GM12878 (cell line): ENCODE data around the gene IL17RB. TPM values are rescaled to one million over a fixed set of nuclear protein-coding genes. Genes with fewer than 3 reads are reported as not detected.

Experiments
- ATAC-seq: fragments of 200-7000 bp; cut with Tn5 transposase; 3 replicates; pipeline ENCODE4 v1.9.1; 2020; ENCODE audit warnings: mild to moderate bottlenecking, moderate library complexity
- BruUV-seq: library from RNA; stranded (reverse); fragments of 400-500 nt; replicated peaks from 2 replicates; lab custom pipeline; 2021; lab: Mats Ljungman, UMichigan
- CTCF ChIA-PET: fragments of 300-600 bp; sonication (Branson Sonifier 250); formaldehyde crosslinking; extraction: SDS; loops from one replicate; lab custom pipeline; 2021; ENCODE audit warnings: inconsistent platforms; lab: Yijun Ruan, JAX
- POLR2A ChIA-PET: fragments of 350-600 bp; formaldehyde crosslinking; extraction: SDS; loops from one replicate; lab custom pipeline; 2021; ENCODE audit warnings: inconsistent platforms; lab: Charles Lee
- RAD21 ChIA-PET: fragments of 300-600 bp; sonication (Branson Sonifier 250); formaldehyde crosslinking; loops from one replicate; lab custom pipeline; 2023; ENCODE audit warnings: antibody characterized with exemption; ENCODE audit not compliant: unreplicated experiment; lab: Charles Lee
- SMC1A ChIA-PET: fragments of 300-600 bp; sonication (Branson Sonifier 250); formaldehyde crosslinking; loops from one replicate; lab custom pipeline; 2023; ENCODE audit not compliant: unreplicated experiment, uncharacterized antibody; lab: Charles Lee
- DNase-seq: peaks from one replicate; pipeline ENCODE4 v3.0.0-alpha.2; 2011; ENCODE audit warnings: low read depth, low spot score
- FAIRE-seq: peaks from 3 replicates; lab custom pipeline; 2011; peaks lifted over from hg19 to GRCh38; lab: Jason Lieb, UNC
- H2AFZ ChIP-seq: 2 replicates; pipeline ENCODE4 v1.6.0; 2011; ENCODE audit warnings: low read depth, low read length, control low read depth; ENCODE audit not compliant: control insufficient read depth
- H3K27ac ChIP-seq: 2 replicates; pipeline ENCODE4 v1.5.1; 2011; ENCODE audit warnings: control low read depth; ENCODE audit not compliant: control insufficient read depth, insufficient read depth
- H3K27me3 ChIP-seq, 2 experiments: replicated peaks in 1 of 2; 2 replicates each; pipeline versions ENCODE4 v1.6.0 to v1.6.1; 2011; ENCODE audit warnings: low read length in 1 of 2; ENCODE audit not compliant: control insufficient read depth in 2 of 2, insufficient read depth in 2 of 2
- H3K36me3 ChIP-seq, 2 experiments: 2 replicates each; pipeline ENCODE4 v1.5.1; 2011; ENCODE audit warnings: low read length in 1 of 2; ENCODE audit not compliant: control insufficient read depth in 2 of 2, insufficient read depth in 2 of 2
- H3K4me1 ChIP-seq: 2 replicates; pipeline ENCODE4 v1.6.1; 2011; ENCODE audit warnings: mild to moderate bottlenecking, low read length, moderate library complexity, mixed read lengths; ENCODE audit not compliant: control insufficient read depth, insufficient read depth
- H3K4me2 ChIP-seq: 2 replicates; pipeline ENCODE4 v1.6.0; 2011; ENCODE audit warnings: control low read depth; ENCODE audit not compliant: control insufficient read depth, insufficient read depth
- H3K4me3 ChIP-seq: fragments of 200-600 bp; sonication (generic); 2 replicates; pipeline ENCODE4 v1.5.1; 2016
- H3K79me2 ChIP-seq: 2 replicates; pipeline ENCODE4 v1.6.0; 2011; ENCODE audit warnings: low read length; ENCODE audit not compliant: control insufficient read depth, insufficient read depth
- H3K9ac ChIP-seq: 2 replicates; pipeline ENCODE4 v1.8.0; 2011; ENCODE audit warnings: low read length, control low read depth, mixed read lengths; ENCODE audit not compliant: control insufficient read depth, insufficient read depth
- H3K9me3 ChIP-seq: replicated peaks from 3 replicates; pipeline ENCODE4 v1.5.1; 2011; ENCODE audit warnings: mild to moderate bottlenecking, low read length; ENCODE audit not compliant: control insufficient read depth, insufficient read depth
- H4K20me1 ChIP-seq: 2 replicates; pipeline ENCODE4 v1.6.0; 2011; ENCODE audit not compliant: control insufficient read depth, insufficient read depth
- BMI1 ChIP-seq: fragments of 450-650 bp; IDR thresholded peaks from 2 replicates; pipeline ENCODE4 v1.6.1; 2016; ENCODE audit warnings: mild to moderate bottlenecking, moderate library complexity, borderline replicate concordance
- ELK1 ChIP-seq: IDR thresholded peaks from 2 replicates; pipeline ENCODE4 v1.6.1; 2012; ENCODE audit warnings: low read depth, low read length, improper control_type of control experiment
- FOXM1 ChIP-seq: IDR thresholded peaks from 2 replicates; pipeline ENCODE4 v1.6.1; 2012; ENCODE audit warnings: low read depth, mild to moderate bottlenecking, inconsistent platforms, low read length, moderate library complexity
- IRF4 ChIP-seq: IDR thresholded peaks from 2 replicates; pipeline ENCODE4 v1.6.1; 2011; ENCODE audit warnings: low read depth, low read length
- MEF2B ChIP-seq: fragments of 450-650 bp; IDR thresholded peaks from 2 replicates; pipeline ENCODE4 v1.6.1; 2018; ENCODE audit warnings: mild to moderate bottlenecking, moderate library complexity; ENCODE audit not compliant: partially characterized antibody, poor library complexity, severe bottlenecking
- MXI1 ChIP-seq: fragments of 150-350 bp; IDR thresholded peaks from 2 replicates; pipeline ENCODE4 v1.6.1; 2011; ENCODE audit warnings: low read depth, mild to moderate bottlenecking, inconsistent platforms, low read length, improper control_type of control experiment
- NBN ChIP-seq: fragments of 450-650 bp; IDR thresholded peaks from 2 replicates; pipeline ENCODE4 v1.6.1; 2016
- POLR2A ChIP-seq: IDR thresholded peaks from 2 replicates; pipeline ENCODE4 v1.6.1; 2011; ENCODE audit warnings: low read depth, mild to moderate bottlenecking, low read length
- RB1 ChIP-seq: fragments of 450-650 bp; formaldehyde crosslinking; IDR thresholded peaks from 2 replicates; pipeline ENCODE4 v1.6.1; 2017; ENCODE audit warnings: mild to moderate bottlenecking, borderline replicate concordance
- SMAD5 ChIP-seq: IDR thresholded peaks from 2 replicates; pipeline ENCODE4 v1.6.1; 2016; ENCODE audit warnings: antibody characterized with exemption, low read depth
- TCF3 ChIP-seq: IDR thresholded peaks from 2 replicates; pipeline ENCODE4 v1.6.1; 2012; ENCODE audit warnings: low read depth, mild to moderate bottlenecking, low read length, borderline replicate concordance; ENCODE audit not compliant: insufficient read depth
- ZBTB4 ChIP-seq: fragments of 450-650 bp; formaldehyde crosslinking; IDR thresholded peaks from 2 replicates; pipeline ENCODE4 v1.4.0; 2022; ENCODE audit warnings: mild to moderate bottlenecking, moderate library complexity
- ZBTB40 ChIP-seq: fragments of 450-650 bp; IDR thresholded peaks from 2 replicates; pipeline ENCODE4 v1.6.1; 2016; ENCODE audit warnings: mild to moderate bottlenecking, moderate library complexity, borderline replicate concordance
- WGBS: methylation state at CpG from one replicate; pipeline ENCODE4 v1.1.6; 2016; ENCODE audit warnings: low lambda C conversion rate; ENCODE audit not compliant: insufficient replicate concordance, insufficient coverage; ENCODE audit errors: missing lambda C conversion rate; 5-methylcytosine and 5-hydroxymethylcytosine counted together
- in situ Hi-C: fragments of 300-500 bp; cut with MboI; formaldehyde crosslinking; loops from 9 replicates; pipeline ENCODE4 v1.14.3; 2018; ENCODE audit warnings: mixed read lengths
- intact Hi-C: fragments of 100-400 bp; cut with micrococcal nuclease; formaldehyde crosslinking; loops from one replicate; pipeline ENCODE4 v1.14.2; 2022; ENCODE audit not compliant: unreplicated experiment
- polyA plus RNA-seq, 11 experiments: library from polyadenylated mRNA; depleted of rRNA in 4 of 11; unstranded in 6 of 11; stranded (reverse) in 5 of 11; fragments of >200 nt; fragmentation: Nextera tagmentation in 4 of 11; fragmentation: Illumina TruSeq in 1 of 11; extraction: Ambion mirVana in 4 of 11; extraction: Trizol in 1 of 11; gene quantifications; 1 replicate in 1 of 11; 2 replicates in 10 of 11; pipeline versions ENCODE4 v1.2.1 to v1.2.3, GENCODE V29; 2011 to 2016; ENCODE audit warnings: inconsistent platforms in 2 of 11, missing spikeins in 2 of 11, low read depth in 1 of 11
- total RNA-seq, 4 experiments: library from RNA; depleted of rRNA in 3 of 4; stranded (reverse); fragments of >200 nt in 3 of 4; fragmentation: Illumina TruSeq in 1 of 4; extraction: Trizol in 1 of 4; gene quantifications; 2 replicates each; pipeline versions ENCODE4 v1.2.1 to v1.2.3, GENCODE V29; 2013 to 2021

The IL17RB gene
- total and polyA plus RNA-seq, 10 of the 15 experiments (the other 5 are each of a cell fraction or from before 2014, with no cell fraction given) = 1.9 to 17.2 (median 2.9) TPM

- peak within 1 kb of the TSS; percentile 97 for H3K9ac ChIP-seq
- intact Hi-C loops = no loop called here
- ChIA-PET SMC1A (interaction anchor here (0.6 to 4.1 kb wide), 11 partner anchors 9 to 545 kb away, joined by 3 to 26 read pairs (median 4); partner anchors contain the start of genes ACTR8, CHDH, DCP1A and IL17RB), POLR2A (interaction anchor here (0.5 to 3.1 kb wide), 9 partner anchors 9 to 640 kb away, joined by 3 to 26 read pairs (median 5); partner anchors contain the start of genes ACTR8, CHDH and IL17RB), CTCF (interaction anchor here (0.5 to 3.6 kb wide), 4 partner anchors 9 to 46 kb away, joined by 3 to 17 read pairs (median 4); no protein-coding TSS in a partner anchor), RAD21 (interaction anchor here (1.0 to 2.0 kb wide), 7 partner anchors 8 to 158 kb away, joined by 3 to 11 read pairs (median 6); partner anchors contain the start of gene ACTR8)
- peak within 1 kb of the TSS; percentile 89 for H3K4me3 ChIP-seq
- H3K4me2 ChIP-seq = peak within 1 kb of the TSS; percentile 85
- FAIRE-seq (peak; percentile 91), ATAC-seq (peak; percentile 96), DNase-seq (peak; percentile 96)
- H2AFZ ChIP-seq = peak within 1 kb of the TSS; percentile 98
- no TSS peak for BruUV-seq
- H3K36me3 ChIP-seq = peaks cover 0 to 4% of the 10 kb centered on the region in 2 experiments; a peak in 1 of 4 replicates
- peak within 1 kb of the TSS; percentile 95 for H3K27ac ChIP-seq
- WGBS = 1% methylated on average over 71 of the region's 73 CpGs
- no peaks in the 10 kb centered on the region for H3K9me3 ChIP-seq
- H3K4me1 ChIP-seq = peaks cover 22% of the 10 kb centered on the region
- in situ Hi-C loops = no loop called here
- H3K27me3 ChIP-seq = no peaks in the 10 kb centered on the region
- no peaks in the 10 kb centered on the region for H4K20me1 ChIP-seq
- peaks cover 44% of the 10 kb centered on the region for H3K79me2 ChIP-seq
- TF ChIP-seq ZBTB4 (CRISPR knock-in tag) (no peak), ZBTB40 (peak; percentile 97), IRF4 (no peak), TCF3 (no peak), BMI1 (no peak), SMAD5 (no peak; the same call in 1 of the 2 replicates), MXI1 (peak; percentile 84), POLR2A (peak; percentile 94), RB1 (0 out of 2 replicates have a peak, but pooled peaks have one; percentile 46), NBN (peak; percentile 97), ELK1 (peak; percentile 70; the same call in 1 of the 2 replicates), FOXM1 (no peak), MEF2B (no peak)
These were observed 45.3 kb downstream of the IL17RB start, which contains the start of gene SELENOK for GRCh38 chr3:53891497-53892285. Gene SELENOK (minus strand): TSS chr3:53891859.
